Stimulated activated CD4-positive, alpha-beta T cell treated with anti-CD3 and anti-CD28 coated beads, Interleukin-1b, Interleukin-23, amount 100 ng/mL, for 24 hours (primary cell): ENCODE data around the gene NHEJ1.
"Not testable (repeated sequence)": the region's sequence is repeated elsewhere in the genome, so short reads cannot be mapped to it uniquely, and the experiment has no call there.

ENCODE experiments used
- DNase-seq, 4 experiments: peaks; one replicate each; pipeline ENCODE4 v3.0.0-alpha.2; 2020; ENCODE audit warnings: low read depth in 4 of 4, low spot score in 1 of 4

NHEJ1 gene

GRCh38 chr2:219160186-219161017 lies at the start of gene NHEJ1:
Gene NHEJ1 (minus strand): TSS chr2:219160815. CDS start chr2:219158362, 2,453 bp downstream.
- peak; percentile 79 to 95 (median 89) for DNase-seq

GRCh38 chr2:219209236-219210195 lies 48.9 kb upstream of the NHEJ1 start:
- DNase-seq = no peak

- DNase-seq = no peak
Observed at GRCh38 chr2:219207884-219208740, 47.5 kb upstream of the NHEJ1 start.

- no peak for DNase-seq
Observed at GRCh38 chr2:219207134-219207883, 46.7 kb upstream of the NHEJ1 start.

GRCh38 chr2:219206328-219207133 lies 45.9 kb upstream of the NHEJ1 start, which contains the start of gene ZFAND2B:
Gene ZFAND2B (plus strand): TSS chr2:219206782. CDS start chr2:219206988, 206 bp downstream.
- peak; percentile 91 to 92 (median 92) for DNase-seq

GRCh38 chr2:219205981-219206327 lies 45.3 kb upstream of the NHEJ1 start:
- no peak for DNase-seq

- no peak for DNase-seq
Observed at GRCh38 chr2:219205165-219205538, 44.5 kb upstream of the NHEJ1 start.

GRCh38 chr2:219204425-219205164 lies 44.0 kb upstream of the NHEJ1 start:
- no peak for DNase-seq

GRCh38 chr2:219201331-219201730 lies 40.7 kb upstream of the NHEJ1 start:
- not testable (repeated sequence) for DNase-seq

GRCh38 chr2:219200502-219201326 lies 40.1 kb upstream of the NHEJ1 start:
- not testable (repeated sequence) for DNase-seq

GRCh38 chr2:219199470-219200211 lies 39.0 kb upstream of the NHEJ1 start:
- DNase-seq = no peak

- DNase-seq = no peak
Observed at GRCh38 chr2:219198974-219199373, 38.4 kb upstream of the NHEJ1 start.

GRCh38 chr2:219197388-219197787 lies 36.8 kb upstream of the NHEJ1 start:
- no peak for DNase-seq

- DNase-seq = no peak
Observed at GRCh38 chr2:219186754-219187456, 26.3 kb upstream of the NHEJ1 start.

GRCh38 chr2:219184121-219184520 lies 23.5 kb upstream of the NHEJ1 start:
- no peak for DNase-seq

GRCh38 chr2:219183151-219183772 lies 22.6 kb upstream of the NHEJ1 start:
- DNase-seq = no peak
